ENCODE measurements around the gene PDGFRB.

Gene PDGFRB

GRCh38 chr5:150183436-150183835 lies 27.8 kb upstream of the PDGFRB start:
- no peak overlapping the region for H3K4me3 ChIP-seq (ENCODE audit: low read depth, low read length)
- DNase-seq (ENCODE audit: low read depth): no peak
- no peak for TF ChIP-seq CTCF (IDR thresholded peaks at IDR 0.05; ENCODE audit: insufficient read depth, low read depth, low read length, missing control alignments)

GRCh38 chr5:150182774-150183173 lies 27.1 kb upstream of the PDGFRB start:
- no peak for DNase-seq (ENCODE audit: low read depth)
- no peak overlapping the region for H3K4me3 ChIP-seq (ENCODE audit: low read depth, low read length)
- no peak for TF ChIP-seq CTCF (IDR thresholded peaks at IDR 0.05; ENCODE audit: insufficient read depth, low read depth, low read length, missing control alignments)

GRCh38 chr5:150181766-150182545 lies 26.3 kb upstream of the PDGFRB start:
- TF ChIP-seq CTCF (IDR thresholded peaks at IDR 0.05; ENCODE audit: insufficient read depth, low read depth, low read length, missing control alignments): no peak
- DNase-seq (ENCODE audit: low read depth): no peak
- H3K4me3 ChIP-seq (ENCODE audit: low read depth, low read length): no peak overlapping the region

- DNase-seq (ENCODE audit: low read depth): no peak
- no peak overlapping the region for H3K4me3 ChIP-seq (ENCODE audit: low read depth, low read length)
- TF ChIP-seq CTCF (IDR thresholded peaks at IDR 0.05; ENCODE audit: insufficient read depth, low read depth, low read length, missing control alignments): no peak
These were observed 25.4 kb upstream of the PDGFRB start for GRCh38 chr5:150181027-150181426.

GRCh38 chr5:150180241-150181026 lies 24.8 kb upstream of the PDGFRB start:
- no peak for DNase-seq (ENCODE audit: low read depth)
- no peak overlapping the region for H3K4me3 ChIP-seq (ENCODE audit: low read depth, low read length)
- no peak for TF ChIP-seq CTCF (IDR thresholded peaks at IDR 0.05; ENCODE audit: insufficient read depth, low read depth, low read length, missing control alignments)

GRCh38 chr5:150179019-150179620 lies 23.5 kb upstream of the PDGFRB start:
- H3K4me3 ChIP-seq (ENCODE audit: low read depth, low read length): no peak overlapping the region
- DNase-seq (ENCODE audit: low read depth): no peak
- no peak for TF ChIP-seq CTCF (IDR thresholded peaks at IDR 0.05; ENCODE audit: insufficient read depth, low read depth, low read length, missing control alignments)
